ENCODE data around the gene TTC34.
"Not testable (repeated sequence)": the region's sequence is repeated elsewhere in the genome, so short reads cannot be mapped to it uniquely, and the experiment has no call there.

Gene TTC34

DNA sequence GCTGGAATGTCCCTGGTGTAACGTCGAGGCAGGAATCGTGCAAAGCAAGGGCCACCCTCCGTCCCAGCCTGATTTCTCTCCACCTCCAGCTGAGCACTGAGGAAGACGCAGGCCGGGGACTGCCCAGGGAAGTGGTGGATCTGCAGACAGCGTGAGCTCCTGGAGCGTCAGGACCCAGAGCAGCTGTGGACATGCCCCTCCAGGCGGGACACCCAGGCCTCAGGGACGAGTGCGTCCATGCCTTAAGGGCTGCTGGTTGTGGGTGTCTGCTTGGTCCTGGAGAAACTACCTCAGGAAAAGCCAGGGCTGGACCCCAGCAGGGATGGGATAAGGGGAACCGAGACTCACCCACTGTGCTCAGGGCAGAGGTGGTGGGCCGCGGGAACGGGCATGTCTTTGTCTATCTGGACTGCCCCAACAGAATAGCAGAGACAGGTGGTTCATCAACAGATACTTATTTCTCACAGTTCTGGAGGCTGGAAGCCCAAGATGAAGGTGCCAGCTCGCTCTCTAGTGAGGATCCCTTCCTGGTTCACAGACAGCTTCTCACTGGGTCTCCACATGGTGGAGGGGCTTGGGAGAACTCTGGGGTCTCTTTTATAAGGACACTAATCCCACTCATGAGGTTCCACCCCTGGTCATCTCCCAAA is 162.9 kb downstream of the TTC34 start:
- DNase-seq, result no peak

GRCh38 chr1:2637442-2638145 is 163.9 kb downstream of the TTC34 start:
- DNase-seq, result no peak

- no peak for DNase-seq
Observed at GRCh38 chr1:2636733-2637132, 164.8 kb downstream of the TTC34 start.

GRCh38 chr1:2635361-2636010 is 166.0 kb downstream of the TTC34 start:
- DNase-seq, result no peak

GRCh38 chr1:2633936-2634491 is 167.5 kb downstream of the TTC34 start:
- no peak for DNase-seq

GRCh38 chr1:2633366-2633935 is 168.0 kb downstream of the TTC34 start:
- no peak for DNase-seq

- no peak for DNase-seq
Observed at GRCh38 chr1:2632561-2633361, 168.7 kb downstream of the TTC34 start, which contains the start of gene MMEL1. TSS of gene MMEL1 (minus strand) at chr1:2633016. CDS start at chr1:2629484, 3,532 bp downstream.

GRCh38 chr1:2632051-2632430 is 169.5 kb downstream of the TTC34 start:
- no peak for DNase-seq

GRCh38 chr1:2631136-2632050 is 170.1 kb downstream of the TTC34 start:
- DNase-seq, result no peak

DNA sequence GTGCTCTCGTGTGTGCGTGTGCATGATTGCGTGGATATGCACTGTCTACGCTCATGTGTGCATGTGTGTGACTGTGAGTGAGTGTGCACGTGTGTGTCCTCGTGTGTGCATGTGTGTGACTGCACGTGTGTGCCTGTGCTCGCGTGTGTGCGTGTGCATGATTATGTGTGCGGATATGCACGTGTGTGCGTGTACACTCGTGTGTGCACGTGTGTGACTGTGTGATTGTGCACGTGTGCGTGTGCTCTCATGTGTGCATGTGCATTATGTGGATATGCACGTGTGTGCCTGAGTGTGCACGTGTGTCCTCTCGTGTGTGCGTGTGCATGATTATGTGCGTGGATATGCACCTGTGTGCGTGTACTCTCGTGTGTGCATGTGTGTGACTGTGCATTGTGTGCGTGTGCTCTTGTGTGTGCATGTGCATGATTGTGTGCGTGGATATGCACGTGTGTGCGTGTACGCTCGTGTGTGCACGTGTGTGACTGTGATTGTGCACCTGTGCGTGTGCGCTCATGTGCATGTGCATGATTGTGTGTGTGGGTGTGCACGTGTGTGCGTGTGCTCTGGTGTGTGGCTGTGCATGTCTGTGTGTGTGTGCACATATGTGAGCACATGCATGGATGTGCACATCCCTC is 170.9 kb downstream of the TTC34 start:
- DNase-seq, result no peak

- DNase-seq, result no peak
Observed at GRCh38 chr1:2629627-2630497, 171.6 kb downstream of the TTC34 start.

GRCh38 chr1:2628933-2629626 is 172.4 kb downstream of the TTC34 start:
- DNase-seq, result no peak

DNA sequence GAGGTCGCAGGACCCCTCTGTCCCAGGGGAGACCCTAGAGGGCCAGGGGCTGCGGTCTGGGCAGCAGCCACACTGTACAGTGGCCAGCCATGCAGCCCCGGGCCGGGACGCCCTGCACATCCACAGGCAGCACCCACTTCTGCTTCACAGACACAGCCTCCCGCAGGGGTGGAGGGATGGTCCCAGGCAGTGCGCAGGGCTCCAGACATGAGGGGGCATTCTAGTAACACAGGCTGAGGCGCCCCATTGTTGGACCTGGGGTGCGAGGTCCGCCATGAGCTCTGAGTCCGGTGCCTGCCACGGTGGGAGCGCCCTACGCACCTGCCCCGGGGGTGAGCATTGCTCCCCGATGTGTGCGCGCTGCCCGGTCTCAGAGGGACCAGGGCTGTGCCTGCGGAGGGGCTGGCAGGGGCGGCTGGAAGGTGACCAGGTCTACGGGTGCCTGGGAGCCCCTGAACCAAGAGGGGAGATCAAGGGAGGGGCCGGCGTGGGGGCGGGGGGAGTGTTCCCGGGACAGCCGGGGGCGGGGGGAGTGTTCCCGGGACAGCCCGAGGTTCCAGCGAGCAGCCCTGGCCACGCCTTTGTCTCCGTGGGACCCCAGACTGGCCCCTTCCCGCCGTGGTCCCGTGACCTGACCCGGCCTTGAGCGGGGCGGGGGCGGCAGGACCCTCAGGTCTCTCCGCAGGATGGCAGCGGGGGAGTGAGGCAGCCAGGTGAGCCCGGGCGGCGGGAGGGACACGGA is 173.1 kb downstream of the TTC34 start:
- no peak for DNase-seq

GRCh38 chr1:2627746-2628145 is 173.7 kb downstream of the TTC34 start:
- DNase-seq, result no peak

- not testable (repeated sequence) for DNase-seq
Observed at GRCh38 chr1:2625748-2626147, 175.7 kb downstream of the TTC34 start.

DNA sequence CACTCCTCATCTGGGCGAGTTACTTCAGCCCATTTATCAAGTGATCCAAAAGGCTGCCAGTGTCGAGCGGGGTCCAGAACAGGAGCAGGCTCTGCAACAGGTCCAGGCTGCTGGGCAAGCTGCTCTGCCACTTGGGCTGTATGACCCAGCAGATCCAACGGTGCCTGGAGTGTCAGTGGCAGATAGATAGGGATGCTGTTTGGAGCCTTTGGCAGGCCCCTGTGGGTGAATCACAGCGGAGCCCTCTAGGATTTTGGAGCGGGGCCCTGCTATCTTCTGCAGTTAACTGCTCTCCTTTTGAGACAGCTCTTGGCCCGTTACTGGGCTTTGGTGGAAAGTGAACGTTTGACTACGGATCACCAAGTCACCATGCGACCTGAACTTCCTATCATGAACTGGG is 176.2 kb downstream of the TTC34 start:
- no peak for DNase-seq

- no peak for DNase-seq
Observed at GRCh38 chr1:2624735-2625300, 176.7 kb downstream of the TTC34 start.

All from NCI-H510A treated with DMSO at 0.1 percent for 48 hours (cell line).